ENCODE measurements around the gene SLCO2A1.

Gene SLCO2A1

GRCh38 chr3:133962849-133963248 is 66.9 kb downstream of the SLCO2A1 start:
- no peak for DNase-seq
- no CpG with 5 or more reads among the region's 2 CpGs for WGBS (ENCODE audit: insufficient coverage)
- CTCF ChIA-PET = interaction anchor here (1.4 kb wide), 1 partner anchor 11 kb away, joined by 3 read pairs; no protein-coding TSS in a partner anchor

GRCh38 chr3:133958071-133958805 is 71.5 kb downstream of the SLCO2A1 start:
- POLR2A ChIA-PET = no interaction called here

More at GRCh38 chr3:133962849-133963248, 66.9 kb downstream of the SLCO2A1 start:
- Histone ChIP-seq H3K4me3 (ENCODE audit: control insufficient read depth in 1 of 7, extremely low read depth in 1 of 7, insufficient read depth in 4 of 7, low read depth in 2 of 7, low read length in 6 of 7) (no peak overlapping the region), H3K27ac (ENCODE audit: insufficient read depth in 1 of 2, low read depth in 1 of 2, low read length in 2 of 2, poor library complexity in 1 of 2, severe bottlenecking in 2 of 2) (no peak overlapping the region), H3K4me1 (ENCODE audit: control extremely low read depth in 1 of 4, control insufficient read depth in 4 of 4, insufficient read depth in 4 of 4, low read length in 3 of 4) (peaks cover 0 to 5% (median 1%) of the 10 kb centered on the region in 4 experiments), H3K36me3 (ENCODE audit: control insufficient read depth in 4 of 4, insufficient read depth in 4 of 4, low read length in 3 of 4) (no peaks in the 10 kb centered on the region), H3K27me3 (replicated peaks in 2 of 5; ENCODE audit: control insufficient read depth in 4 of 5, insufficient read depth in 5 of 5, low read length in 4 of 5) (peaks cover 0 to 2% (median 0%) of the 10 kb centered on the region in 5 experiments), H3K9me3 (ENCODE audit: control extremely low read depth in 1 of 5, control insufficient read depth in 4 of 5, insufficient read depth in 2 of 5, low read depth in 1 of 5, low read length in 4 of 5) (no peaks in the 10 kb centered on the region)
- POLR2A ChIA-PET = no interaction called here

GRCh38 chr3:133956982-133957381 is 72.7 kb downstream of the SLCO2A1 start:
- peaks cover 0 to 2% (median 0%) of the 10 kb centered on the region in 5 experiments for H3K27me3 ChIP-seq (replicated peaks in 2 of 5; ENCODE audit: control insufficient read depth in 4 of 5, insufficient read depth in 5 of 5, low read length in 4 of 5)
- H3K4me3 ChIP-seq (ENCODE audit: control insufficient read depth in 1 of 7, extremely low read depth in 1 of 7, insufficient read depth in 4 of 7, low read depth in 2 of 7, low read length in 6 of 7) = no peak overlapping the region
- H3K27ac ChIP-seq (ENCODE audit: insufficient read depth in 1 of 2, low read depth in 1 of 2, low read length in 2 of 2, poor library complexity in 1 of 2, severe bottlenecking in 2 of 2) = no peak overlapping the region
- no peaks in the 10 kb centered on the region for H3K4me1 ChIP-seq (ENCODE audit: control extremely low read depth in 1 of 4, control insufficient read depth in 4 of 4, insufficient read depth in 4 of 4, low read length in 3 of 4)
- H3K9me3 ChIP-seq (ENCODE audit: control extremely low read depth in 1 of 5, control insufficient read depth in 4 of 5, insufficient read depth in 2 of 5, low read depth in 1 of 5, low read length in 4 of 5) = peaks cover 0 to 3% (median 0%) of the 10 kb centered on the region in 5 experiments
- no peak for DNase-seq
- ChIA-PET POLR2A (no interaction called here), CTCF (interaction anchor here (1.2 to 2.5 kb wide), 4 partner anchors 8 to 13 kb away, joined by 3 to 10 read pairs (median 5); no protein-coding TSS in a partner anchor)
- H3K36me3 ChIP-seq (ENCODE audit: control insufficient read depth in 4 of 4, insufficient read depth in 4 of 4, low read length in 3 of 4) = no peaks in the 10 kb centered on the region
- 90% methylated on average over 6 of the region's 6 CpGs for WGBS (ENCODE audit: insufficient coverage)

More at GRCh38 chr3:133958071-133958805, 71.5 kb downstream of the SLCO2A1 start:
- no peak for DNase-seq
- Histone ChIP-seq H3K36me3 (ENCODE audit: control insufficient read depth in 4 of 4, insufficient read depth in 4 of 4, low read length in 3 of 4) (no peaks in the 10 kb centered on the region), H3K4me1 (ENCODE audit: control extremely low read depth in 1 of 4, control insufficient read depth in 4 of 4, insufficient read depth in 4 of 4, low read length in 3 of 4) (no peaks in the 10 kb centered on the region), H3K9me3 (ENCODE audit: control extremely low read depth in 1 of 5, control insufficient read depth in 4 of 5, insufficient read depth in 2 of 5, low read depth in 1 of 5, low read length in 4 of 5) (no peaks in the 10 kb centered on the region), H3K4me3 (ENCODE audit: control insufficient read depth in 1 of 7, extremely low read depth in 1 of 7, insufficient read depth in 4 of 7, low read depth in 2 of 7, low read length in 6 of 7) (no peak overlapping the region), H3K27me3 (replicated peaks in 2 of 5; ENCODE audit: control insufficient read depth in 4 of 5, insufficient read depth in 5 of 5, low read length in 4 of 5) (peaks cover 0 to 2% (median 0%) of the 10 kb centered on the region in 5 experiments), H3K27ac (ENCODE audit: insufficient read depth in 1 of 2, low read depth in 1 of 2, low read length in 2 of 2, poor library complexity in 1 of 2, severe bottlenecking in 2 of 2) (no peak overlapping the region)
- 92% methylated on average over 4 of the region's 5 CpGs for WGBS (ENCODE audit: insufficient coverage)
- CTCF ChIA-PET = interaction anchor here (1.3 kb wide), 1 partner anchor 10 kb away, joined by 3 read pairs; no protein-coding TSS in a partner anchor

- ChIA-PET POLR2A (no interaction called here), CTCF (interaction anchor here (1.2 to 2.5 kb wide), 3 partner anchors 8 to 14 kb away, joined by 3 to 10 read pairs (median 7); no protein-coding TSS in a partner anchor)
- no peaks in the 10 kb centered on the region for H3K36me3 ChIP-seq (ENCODE audit: control insufficient read depth in 4 of 4, insufficient read depth in 4 of 4, low read length in 3 of 4)
- peaks cover 0 to 2% (median 0%) of the 10 kb centered on the region in 5 experiments for H3K27me3 ChIP-seq (replicated peaks in 2 of 5; ENCODE audit: control insufficient read depth in 4 of 5, insufficient read depth in 5 of 5, low read length in 4 of 5)
- H3K4me3 ChIP-seq (ENCODE audit: control insufficient read depth in 1 of 7, extremely low read depth in 1 of 7, insufficient read depth in 4 of 7, low read depth in 2 of 7, low read length in 6 of 7) = no peak overlapping the region
- H3K27ac ChIP-seq (ENCODE audit: insufficient read depth in 1 of 2, low read depth in 1 of 2, low read length in 2 of 2, poor library complexity in 1 of 2, severe bottlenecking in 2 of 2) = no peak overlapping the region
- DNase-seq = no peak
- no peaks in the 10 kb centered on the region for H3K4me1 ChIP-seq (ENCODE audit: control extremely low read depth in 1 of 4, control insufficient read depth in 4 of 4, insufficient read depth in 4 of 4, low read length in 3 of 4)
- WGBS (ENCODE audit: insufficient coverage) = 84% methylated on average over 3 of the region's 6 CpGs
- peaks cover 0 to 3% (median 0%) of the 10 kb centered on the region in 5 experiments for H3K9me3 ChIP-seq (ENCODE audit: control extremely low read depth in 1 of 5, control insufficient read depth in 4 of 5, insufficient read depth in 2 of 5, low read depth in 1 of 5, low read length in 4 of 5)
These were observed 73.4 kb downstream of the SLCO2A1 start for GRCh38 chr3:133956353-133956752.

- CTCF ChIA-PET = interaction anchor here (2.5 kb wide), 2 partner anchors 9 to 10 kb away, joined by 7 to 10 read pairs; no protein-coding TSS in a partner anchor
- no peak for DNase-seq
- no peak overlapping the region for H3K27ac ChIP-seq (ENCODE audit: insufficient read depth in 1 of 2, low read depth in 1 of 2, low read length in 2 of 2, poor library complexity in 1 of 2, severe bottlenecking in 2 of 2)
These were observed 73.8 kb downstream of the SLCO2A1 start for GRCh38 chr3:133955892-133956291.

GRCh38 chr3:133954717-133955360 is 74.9 kb downstream of the SLCO2A1 start:
- Histone ChIP-seq H3K27me3 (replicated peaks in 2 of 5; ENCODE audit: control insufficient read depth in 4 of 5, insufficient read depth in 5 of 5, low read length in 4 of 5) (peaks cover 0 to 2% (median 0%) of the 10 kb centered on the region in 5 experiments), H3K9me3 (ENCODE audit: control extremely low read depth in 1 of 5, control insufficient read depth in 4 of 5, insufficient read depth in 2 of 5, low read depth in 1 of 5, low read length in 4 of 5) (peaks cover 0 to 3% (median 0%) of the 10 kb centered on the region in 5 experiments), H3K36me3 (ENCODE audit: control insufficient read depth in 4 of 4, insufficient read depth in 4 of 4, low read length in 3 of 4) (no peaks in the 10 kb centered on the region), H3K27ac (ENCODE audit: insufficient read depth in 1 of 2, low read depth in 1 of 2, low read length in 2 of 2, poor library complexity in 1 of 2, severe bottlenecking in 2 of 2) (no peak overlapping the region), H3K4me3 (ENCODE audit: control insufficient read depth in 1 of 7, extremely low read depth in 1 of 7, insufficient read depth in 4 of 7, low read depth in 2 of 7, low read length in 6 of 7) (no peak overlapping the region), H3K4me1 (ENCODE audit: control extremely low read depth in 1 of 4, control insufficient read depth in 4 of 4, insufficient read depth in 4 of 4, low read length in 3 of 4) (no peaks in the 10 kb centered on the region)
- ChIA-PET CTCF (interaction anchor here (2.5 kb wide), 1 partner anchor 10 kb away, joined by 10 read pairs; no protein-coding TSS in a partner anchor), POLR2A (no interaction called here)
- 99% methylated on average over 11 of the region's 11 CpGs for WGBS (ENCODE audit: insufficient coverage)
- DNase-seq = no peak

More at GRCh38 chr3:133955892-133956291, 73.8 kb downstream of the SLCO2A1 start:
- no peak overlapping the region for H3K4me3 ChIP-seq (ENCODE audit: control insufficient read depth in 1 of 7, extremely low read depth in 1 of 7, insufficient read depth in 4 of 7, low read depth in 2 of 7, low read length in 6 of 7)
- H3K36me3 ChIP-seq (ENCODE audit: control insufficient read depth in 4 of 4, insufficient read depth in 4 of 4, low read length in 3 of 4) = no peaks in the 10 kb centered on the region
- no peaks in the 10 kb centered on the region for H3K4me1 ChIP-seq (ENCODE audit: control extremely low read depth in 1 of 4, control insufficient read depth in 4 of 4, insufficient read depth in 4 of 4, low read length in 3 of 4)
- POLR2A ChIA-PET = no interaction called here
- 90% methylated on average over 8 of the region's 10 CpGs for WGBS (ENCODE audit: insufficient coverage)
- H3K27me3 ChIP-seq (replicated peaks in 2 of 5; ENCODE audit: control insufficient read depth in 4 of 5, insufficient read depth in 5 of 5, low read length in 4 of 5) = peaks cover 0 to 2% (median 0%) of the 10 kb centered on the region in 5 experiments
- H3K9me3 ChIP-seq (ENCODE audit: control extremely low read depth in 1 of 5, control insufficient read depth in 4 of 5, insufficient read depth in 2 of 5, low read depth in 1 of 5, low read length in 4 of 5) = peaks cover 0 to 3% (median 0%) of the 10 kb centered on the region in 5 experiments
